Thoracic aorta (tissue), 2 donors: ENCODE data around the gene CMPK1. TPM values are rescaled to one million over a fixed set of nuclear protein-coding genes. Genes with fewer than 3 reads are reported as not detected.
A peak's percentile ranks its signal among the peaks of the same experiment; 100 is the strongest.

Source experiments
- ATAC-seq: fragments of 150-250 bp; one replicate; pipeline ENCODE4 v1.8.0; 2017; ENCODE audit warnings: low read depth; ENCODE audit not compliant: insufficient number of reproducible peaks, low FRiP score
- DNase-seq: peaks from one replicate; pipeline ENCODE4 v3.0.0-alpha.2; 2020; ENCODE audit warnings: low spot score
- H3K27ac ChIP-seq, 2 donors: fragments of 200-600 bp; sonication (generic); 1 replicate in 1 of 2; 2 replicates in 1 of 2; pipeline ENCODE4 v1.5.1; 2016; ENCODE audit warnings: mild to moderate bottlenecking in 2 of 2, moderate library complexity in 2 of 2
- H3K27me3 ChIP-seq: fragments of 200-600 bp; sonication (generic); replicated peaks from 2 replicates; pipeline ENCODE4 v1.6.0; 2016; ENCODE audit warnings: mild to moderate bottlenecking; ENCODE audit not compliant: insufficient read depth
- H3K36me3 ChIP-seq: fragments of 200-600 bp; sonication (generic); one replicate; pipeline ENCODE4 v1.5.1; 2016
- H3K4me1 ChIP-seq, 2 donors: fragments of 200-600 bp; sonication (generic); 1 replicate in 1 of 2; 2 replicates in 1 of 2; pipeline versions ENCODE4 v1.5.1 to v1.6.0; 2016; ENCODE audit warnings: low read depth in 2 of 2, mild to moderate bottlenecking in 1 of 2; ENCODE audit not compliant: control insufficient read depth in 1 of 2
- H3K4me3 ChIP-seq: fragments of 200-600 bp; sonication (generic); 2 replicates; pipeline ENCODE4 v1.5.1; 2016; ENCODE audit warnings: mild to moderate bottlenecking
- H3K9me3 ChIP-seq: fragments of 200-600 bp; sonication (generic); 2 replicates; pipeline ENCODE4 v1.5.1; 2016
- CTCF ChIP-seq: fragments of 200-600 bp; sonication (generic); IDR thresholded peaks from one replicate; pipeline ENCODE4 v1.5.1; 2019; ENCODE audit warnings: antibody characterized with exemption
- total RNA-seq, 2 donors: library from RNA; depleted of rRNA; stranded (reverse); fragments of >200 nt; gene quantifications; one replicate each; pipeline versions ENCODE4 v1.1.0 to v1.2.3, GENCODE V29; 2016

CMPK1 gene
- total RNA-seq, 2 donors from 2014 or later = 117 to 146 TPM

DNA sequence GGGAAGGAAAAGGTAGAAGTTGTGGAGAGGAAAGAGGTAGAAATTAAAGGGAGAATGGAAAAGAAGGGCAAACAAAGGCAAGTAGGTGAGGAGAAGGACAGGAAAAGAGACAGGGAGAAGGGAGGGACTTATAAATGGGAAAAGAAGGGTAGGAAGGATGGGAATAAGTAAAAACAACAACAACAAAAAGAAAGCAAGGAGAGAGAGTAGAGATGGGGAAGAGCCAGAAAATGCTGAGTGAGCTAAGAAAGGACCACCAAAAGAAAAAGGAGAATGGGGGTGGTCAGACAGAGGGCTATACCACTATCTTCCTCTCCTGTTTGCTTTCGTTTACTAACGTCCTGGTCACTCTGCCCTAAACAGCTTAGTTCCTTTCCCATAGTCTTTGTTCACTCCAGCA, 1.7 kb upstream of the CMPK1 start:
- ATAC-seq (no peak), DNase-seq (no peak)
- Histone ChIP-seq H3K27me3 (no peaks in the 10 kb centered on the region), H3K36me3 (no peaks in the 10 kb centered on the region), H3K9me3 (no peaks in the 10 kb centered on the region), H3K4me1 (peaks cover 24 to 37% of the 10 kb centered on the region in 2 donors), H3K27ac (peak overlapping the region in 1 of 2 donors; percentile 92), H3K4me3 (no peak overlapping the region)
- no peak for TF ChIP-seq CTCF

DNA sequence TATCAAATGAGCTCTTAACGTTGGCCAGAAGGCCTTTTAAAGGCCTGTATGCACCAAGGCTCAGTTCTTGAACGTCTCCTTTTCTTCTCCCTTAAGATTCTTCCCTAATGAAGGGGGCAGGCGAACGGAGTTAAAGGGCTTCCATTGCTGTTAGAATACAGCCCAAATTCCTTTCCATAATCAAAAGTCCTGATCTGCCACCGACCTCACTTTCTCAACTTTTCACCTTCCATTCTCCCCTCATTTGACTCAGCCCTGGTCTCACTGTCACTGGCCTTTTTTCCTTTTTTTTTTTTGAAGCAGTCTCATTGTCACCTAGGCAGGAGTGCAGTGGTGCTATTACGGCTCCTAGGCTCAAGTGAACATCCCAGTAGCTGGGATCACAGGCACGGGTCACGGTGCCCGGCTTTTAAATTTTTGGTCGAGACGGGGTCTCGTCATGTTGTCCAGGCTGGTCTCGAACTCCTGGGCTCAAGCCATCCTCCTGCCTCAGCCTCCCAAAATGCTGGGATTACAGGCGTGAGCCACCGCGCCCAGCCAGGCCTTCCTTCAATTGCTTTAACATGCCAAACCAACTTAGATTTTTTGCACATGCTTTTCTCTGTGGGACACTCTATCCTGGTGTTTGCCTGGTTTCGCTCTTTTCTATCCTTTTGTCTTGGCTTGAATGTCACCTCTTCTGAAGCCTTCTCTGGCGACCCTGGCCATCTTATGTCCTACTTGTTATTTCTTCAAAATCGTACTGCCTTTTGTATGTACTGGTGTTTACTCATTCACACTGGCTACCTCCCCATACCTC, 612 bp upstream of the CMPK1 start:
- DNase-seq (no peak), ATAC-seq (no peak)
- Histone ChIP-seq H3K9me3 (no peaks in the 10 kb centered on the region), H3K4me3 (peak overlapping the region; percentile 86), H3K27me3 (no peaks in the 10 kb centered on the region), H3K36me3 (no peaks in the 10 kb centered on the region), H3K27ac (peak overlapping the region; percentile 92 to 98), H3K4me1 (peaks cover 24 to 37% of the 10 kb centered on the region in 2 donors)
- TF ChIP-seq CTCF = no peak

- ATAC-seq = peak; percentile 88
- H3K4me3 ChIP-seq = peak overlapping the region; percentile 86
- H3K36me3 ChIP-seq = no peaks in the 10 kb centered on the region
- peak overlapping the region; percentile 98 for H3K27ac ChIP-seq
- no peaks in the 10 kb centered on the region for H3K27me3 ChIP-seq
- no peak for TF ChIP-seq CTCF
- peaks cover 24 to 37% of the 10 kb centered on the region in 2 donors for H3K4me1 ChIP-seq
- H3K9me3 ChIP-seq = no peaks in the 10 kb centered on the region
- DNase-seq = peak; percentile 31
These were observed 553 bp downstream of the CMPK1 start for GRCh38 chr1:47333922-47334764.

DNA sequence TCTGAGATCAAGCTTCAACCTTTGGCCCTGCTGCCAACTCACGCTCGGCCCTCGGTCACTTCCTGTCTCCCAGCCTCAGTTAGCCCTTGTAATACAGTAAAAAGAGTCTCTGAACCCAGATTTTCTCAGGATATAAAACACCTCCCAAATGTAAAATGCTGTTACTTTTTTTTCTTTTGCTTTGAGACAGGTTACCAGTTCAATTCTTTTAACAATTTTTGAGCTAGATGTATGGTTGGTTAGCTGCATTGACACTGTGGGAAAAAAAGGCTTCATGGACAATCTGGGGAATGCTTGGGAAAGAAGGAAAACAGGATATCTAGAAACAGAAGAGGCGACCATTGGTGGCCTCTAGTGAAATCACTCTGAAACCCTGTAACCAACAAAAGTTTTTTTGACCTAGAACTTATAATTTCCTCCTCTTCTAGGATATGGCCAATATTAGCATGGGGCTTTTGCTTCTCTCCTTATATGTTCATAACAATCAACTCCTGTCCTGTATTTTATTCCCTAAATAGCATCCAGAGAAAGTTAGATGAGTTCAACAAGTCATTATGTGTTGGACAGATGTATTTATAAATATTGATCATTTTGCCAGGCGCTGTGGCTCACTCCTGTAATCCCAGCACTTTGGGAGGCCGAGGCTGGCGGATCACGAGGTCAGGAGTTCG, 1.3 kb downstream of the CMPK1 start:
- ATAC-seq (no peak), DNase-seq (no peak)
- Histone ChIP-seq H3K4me1 (peaks cover 24 to 37% of the 10 kb centered on the region in 2 donors), H3K9me3 (no peaks in the 10 kb centered on the region), H3K27me3 (no peaks in the 10 kb centered on the region), H3K36me3 (no peaks in the 10 kb centered on the region), H3K4me3 (peak overlapping the region; percentile 86), H3K27ac (peak overlapping the region; percentile 98)
- no peak for TF ChIP-seq CTCF

GRCh38 chr1:47337350-47337749, 3.8 kb downstream of the CMPK1 start:
- H3K4me3 ChIP-seq = no peak overlapping the region
- DNase-seq (no peak), ATAC-seq (no peak)
- no peaks in the 10 kb centered on the region for H3K9me3 ChIP-seq
- H3K27me3 ChIP-seq = no peaks in the 10 kb centered on the region
- H3K36me3 ChIP-seq = no peaks in the 10 kb centered on the region
- no peak for TF ChIP-seq CTCF
- peaks cover 24 to 32% of the 10 kb centered on the region in 2 donors for H3K4me1 ChIP-seq
- H3K27ac ChIP-seq = no peak overlapping the region
